K562 (cell line): ENCODE data around the gene UBQLN3. TPM values are rescaled to one million over a fixed set of nuclear protein-coding genes. Genes with fewer than 3 reads are reported as not detected.
A peak's percentile ranks its signal among the peaks of the same experiment; 100 is the strongest.

Experiments
- ATAC-seq: fragments of 200-7000 bp; cut with Tn5 transposase; 3 replicates; pipeline ENCODE4 v1.9.1; 2020; ENCODE audit warnings: moderate library complexity
- BruUV-seq: library from RNA; stranded (reverse); fragments of 400-500 nt; replicated peaks from 2 replicates; lab custom pipeline; 2021; lab: Mats Ljungman, UMichigan
- CTCF ChIA-PET: fragments of 300-600 bp; formaldehyde crosslinking; extraction: SDS; loops from one replicate; lab custom pipeline; 2021; ENCODE audit warnings: low intra/inter-chr PET ratio; lab: Yijun Ruan, JAX
- POLR2A ChIA-PET: fragments of 300-600, 350-650 bp; sonication (Branson Sonifier 250); formaldehyde crosslinking; extraction: SDS; loops from one replicate; lab custom pipeline; 2021; ENCODE audit warnings: antibody characterized with exemption, inconsistent platforms; lab: Yijun Ruan, JAX
- DNase-seq, 4 experiments: peaks; one replicate each; pipeline versions ENCODE4 v3.0.0 to v3.0.0-alpha.2; 2011 to 2018; ENCODE audit warnings: low spot score in 3 of 4, mixed read lengths in 3 of 4; ENCODE audit errors: extremely low read depth in 1 of 4
- FAIRE-seq: peaks from 2 replicates; lab custom pipeline; 2011; peaks lifted over from hg19 to GRCh38; lab: Jason Lieb, UNC
- H2AFZ ChIP-seq: 2 replicates; pipeline ENCODE4 v1.6.0; 2011; ENCODE audit warnings: low read depth, low read length, control low read depth, inconsistent platforms
- H3K27ac ChIP-seq: fragments of 200-600 bp; 3 replicates; pipeline ENCODE4 v1.8.0; 2011; ENCODE audit warnings: low read depth, mild to moderate bottlenecking, control low read depth, inconsistent platforms, low read length, moderate library complexity, mixed read lengths; ENCODE audit errors: extremely low read depth
- H3K27me3 ChIP-seq, 2 experiments: fragments of 300-600 bp in 1 of 2; 2 replicates in 1 of 2; 3 replicates in 1 of 2; pipeline versions ENCODE4 v1.6.0 to v1.8.0; 2011; ENCODE audit warnings: inconsistent platforms in 2 of 2, low read length in 2 of 2, mild to moderate bottlenecking in 1 of 2, mixed read lengths in 1 of 2, moderate library complexity in 1 of 2; ENCODE audit not compliant: control insufficient read depth in 2 of 2, insufficient read depth in 2 of 2
- H3K36me3 ChIP-seq: fragments of 300-600 bp; 3 replicates; pipeline ENCODE4 v1.8.0; 2011; ENCODE audit warnings: mild to moderate bottlenecking, low read length, inconsistent platforms; ENCODE audit not compliant: control insufficient read depth, insufficient read depth
- H3K4me1 ChIP-seq, 2 experiments: fragments of 200-600 bp in 1 of 2; replicated peaks in 1 of 2; 2 replicates in 1 of 2; 3 replicates in 1 of 2; pipeline versions ENCODE4 v1.5.1 to v1.8.0; 2011; ENCODE audit warnings: inconsistent platforms in 2 of 2, low read length in 2 of 2, mild to moderate bottlenecking in 1 of 2, mixed read lengths in 1 of 2, moderate library complexity in 1 of 2; ENCODE audit not compliant: control insufficient read depth in 2 of 2, insufficient read depth in 2 of 2
- H3K4me2 ChIP-seq: 2 replicates; pipeline ENCODE4 v1.6.1; 2011; ENCODE audit warnings: low read length, control low read depth, inconsistent platforms, mixed read lengths; ENCODE audit not compliant: insufficient read depth
- H3K4me3 ChIP-seq: fragments of 200-600 bp; sonication (generic), shearing (Covaris generic); 2 replicates; pipeline ENCODE4 v1.5.1; 2016; ENCODE audit warnings: control low read depth, inconsistent platforms
- H3K79me2 ChIP-seq: fragments of 200-600 bp; 3 replicates; pipeline ENCODE4 v1.8.0; 2011; ENCODE audit warnings: low read length, inconsistent platforms; ENCODE audit not compliant: control insufficient read depth, insufficient read depth
- H3K9ac ChIP-seq, 2 experiments: 2 replicates each; pipeline versions ENCODE4 v1.6.0 to v1.6.1; 2011; ENCODE audit warnings: low read depth in 2 of 2, low read length in 2 of 2, control low read depth in 1 of 2, inconsistent platforms in 1 of 2, mild to moderate bottlenecking in 1 of 2, mixed read lengths in 1 of 2; ENCODE audit not compliant: insufficient read depth in 1 of 2
- H3K9me1 ChIP-seq: one replicate; pipeline ENCODE4 v1.6.0; 2011; ENCODE audit warnings: inconsistent platforms, mild to moderate bottlenecking, low read length, moderate library complexity; ENCODE audit not compliant: control insufficient read depth, insufficient read depth
- H3K9me3 ChIP-seq: replicated peaks from 2 replicates; pipeline ENCODE4 v1.5.1; 2011; ENCODE audit warnings: low read depth, low read length, inconsistent platforms; ENCODE audit not compliant: control insufficient read depth, insufficient read depth
- H4K20me1 ChIP-seq: replicated peaks from 2 replicates; pipeline ENCODE4 v1.6.1; 2011; ENCODE audit warnings: low read length, inconsistent platforms, mixed read lengths; ENCODE audit not compliant: control insufficient read depth, insufficient read depth
- WGBS: fragments of 100-300 bp; shearing (Covaris generic); methylation state at CpG from one replicate; pipeline ENCODE4 v1.1.6; 2016; ENCODE audit warnings: low coverage, mixed read lengths; ENCODE audit not compliant: insufficient coverage; ENCODE audit errors: missing lambda C conversion rate; 5-methylcytosine and 5-hydroxymethylcytosine counted together
- in situ Hi-C: fragments of 300-500 bp; cut with MboI; formaldehyde crosslinking; loops from 4 replicates; pipeline ENCODE4 v1.15.0; 2018; ENCODE audit warnings: inconsistent platforms, mixed read lengths
- intact Hi-C: fragments of 100-400 bp; cut with micrococcal nuclease; formaldehyde crosslinking; loops from 2 replicates; pipeline ENCODE4 v1.14.2; 2022
- polyA plus RNA-seq, 8 experiments: library from polyadenylated mRNA; depleted of rRNA in 4 of 8; stranded (reverse) in 5 of 8; unstranded in 3 of 8; fragments of >200 nt; fragmentation: Nextera tagmentation in 2 of 8; fragmentation: Illumina TruSeq in 1 of 8; extraction: Ambion mirVana in 2 of 8; extraction: Trizol in 1 of 8; gene quantifications; 2 replicates each; pipeline versions ENCODE4 v1.2.1 to v1.2.3, GENCODE V29; 2011 to 2014; ENCODE audit warnings: inconsistent platforms in 1 of 8, missing spikeins in 1 of 8
- total RNA-seq, 7 experiments: library from RNA; depleted of rRNA in 6 of 7; stranded (reverse); fragments of >200 nt in 6 of 7; fragmentation: Illumina TruSeq in 2 of 7; extraction: Trizol in 2 of 7; gene quantifications; 2 replicates each; pipeline versions ENCODE4 v1.2.1 to v1.2.3, GENCODE V29; 2011 to 2021; ENCODE audit warnings: low replicate concordance in 1 of 7
- TF ChIP-seq, protein P1 (sequence below), 3 experiments: IDR thresholded peaks in 2 of 3; conservative IDR thresholded peaks in 1 of 3; 2 replicates each; pipeline ENCODE4 v1.5.1; 2011 to 2012; ENCODE audit warnings: low read length in 3 of 3, mild to moderate bottlenecking in 3 of 3, control low read depth in 2 of 3, improper control_type of control experiment in 1 of 3, inconsistent platforms in 1 of 3, low read depth in 1 of 3, mixed read lengths in 1 of 3, moderate library complexity in 1 of 3; ENCODE audit not compliant: insufficient read depth in 2 of 3

The UBQLN3 gene
- total and polyA plus RNA-seq, 9 of the 15 experiments (the other 6 are each of a cell fraction or from before 2014, with no cell fraction given): 0.01 to 0.27 TPM; not detected in 7

DNA sequence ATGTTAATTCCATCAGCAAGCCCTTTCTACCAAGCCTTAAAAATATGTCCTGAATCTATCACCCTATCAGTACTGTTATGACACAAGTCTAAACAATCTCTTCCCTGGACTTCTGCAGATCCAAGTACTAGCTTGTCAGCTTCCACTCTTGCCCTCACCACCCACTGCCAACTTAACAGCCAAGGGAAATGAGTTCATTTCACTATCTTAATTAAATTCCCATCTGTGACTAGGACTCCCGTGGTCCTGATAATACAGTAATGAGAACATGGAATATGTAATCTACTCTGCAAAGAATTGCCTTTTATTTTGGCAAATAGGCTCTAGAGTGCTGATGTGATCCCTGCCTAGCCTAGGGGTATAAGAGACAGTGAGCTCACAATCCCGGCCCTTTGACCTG is 10.1 kb downstream of the UBQLN3 start:
- TF ChIP-seq, protein P1, sequence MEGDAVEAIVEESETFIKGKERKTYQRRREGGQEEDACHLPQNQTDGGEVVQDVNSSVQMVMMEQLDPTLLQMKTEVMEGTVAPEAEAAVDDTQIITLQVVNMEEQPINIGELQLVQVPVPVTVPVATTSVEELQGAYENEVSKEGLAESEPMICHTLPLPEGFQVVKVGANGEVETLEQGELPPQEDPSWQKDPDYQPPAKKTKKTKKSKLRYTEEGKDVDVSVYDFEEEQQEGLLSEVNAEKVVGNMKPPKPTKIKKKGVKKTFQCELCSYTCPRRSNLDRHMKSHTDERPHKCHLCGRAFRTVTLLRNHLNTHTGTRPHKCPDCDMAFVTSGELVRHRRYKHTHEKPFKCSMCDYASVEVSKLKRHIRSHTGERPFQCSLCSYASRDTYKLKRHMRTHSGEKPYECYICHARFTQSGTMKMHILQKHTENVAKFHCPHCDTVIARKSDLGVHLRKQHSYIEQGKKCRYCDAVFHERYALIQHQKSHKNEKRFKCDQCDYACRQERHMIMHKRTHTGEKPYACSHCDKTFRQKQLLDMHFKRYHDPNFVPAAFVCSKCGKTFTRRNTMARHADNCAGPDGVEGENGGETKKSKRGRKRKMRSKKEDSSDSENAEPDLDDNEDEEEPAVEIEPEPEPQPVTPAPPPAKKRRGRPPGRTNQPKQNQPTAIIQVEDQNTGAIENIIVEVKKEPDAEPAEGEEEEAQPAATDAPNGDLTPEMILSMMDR (IDR thresholded peaks at IDR 0.05 in 2 of 3, conservative IDR thresholded peaks at IDR 0.05 in 1 of 3; ENCODE audit: insufficient read depth in 2 of 3, low read depth in 1 of 3, low read length in 3 of 3): no peak
- FAIRE-seq: no peak
- peaks cover 100% of the 10 kb centered on the region for H3K79me2 ChIP-seq
- H3K36me3 ChIP-seq: peaks cover 89% of the 10 kb centered on the region
- no peak for ATAC-seq
- DNase-seq: no peak
- H3K4me3 ChIP-seq: peak overlapping the region; percentile 52; the same call in 1 of the 2 replicates
- H3K27ac ChIP-seq: peak overlapping the region; percentile 24; the same call in 2 of the 3 replicates
- ChIA-PET POLR2A (no interaction called here), CTCF (no interaction called here)
- peaks cover 3% of the 10 kb centered on the region for H3K9me1 ChIP-seq
- no peaks in the 10 kb centered on the region for H3K9me3 ChIP-seq
- in situ Hi-C loops: no loop called here
- WGBS: 38% methylated on average over 2 of the region's 2 CpGs
- peak overlapping the region; percentile 50 for H3K4me2 ChIP-seq
- no peaks in the 10 kb centered on the region for H3K27me3 ChIP-seq
- H4K20me1 ChIP-seq: peaks cover 77% of the 10 kb centered on the region
- H3K4me1 ChIP-seq: peaks cover 0 to 44% of the 10 kb centered on the region in 2 experiments; a peak in 3 of 5 replicates
- H2AFZ ChIP-seq: no peak overlapping the region
- no TSS peak for BruUV-seq
- intact Hi-C loops: loop anchor here (10.0 kb wide), 4 partner anchors 95 to 395 kb away; partner anchors contain the start of genes OR51V1, OR52E5 and TRIM6
- H3K9ac ChIP-seq: peak overlapping the region in 1 of 2 experiments; percentile 61; a peak in 2 of 4 replicates
